ENCODE results near the gene ADGRV1.
"Not testable (repeated sequence)": the region's sequence is repeated elsewhere in the genome, so short reads cannot be mapped to it uniquely, and the experiment has no call there.

The ADGRV1 gene

DNA sequence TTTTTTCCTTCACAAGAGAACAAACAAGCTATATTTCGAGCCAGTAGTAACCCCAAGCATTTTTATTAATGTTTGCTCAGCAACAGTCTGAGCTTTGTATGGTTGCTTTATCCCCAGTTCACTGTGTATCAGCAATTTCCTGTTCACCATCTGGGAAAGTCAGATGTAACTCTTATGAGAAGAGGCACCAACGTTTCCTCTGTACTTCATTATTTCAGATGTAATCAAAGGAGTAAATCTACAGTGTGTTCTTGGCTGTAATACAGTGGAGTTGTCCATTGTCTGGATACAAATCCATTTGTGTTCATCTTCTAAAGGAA lies 484.3 kb downstream of the ADGRV1 start:
- DNase-seq, result no peak

- DNase-seq, result no peak
These were observed 489.5 kb downstream of the ADGRV1 start for GRCh38 chr5:91048073-91048472.

GRCh38 chr5:91049112-91049511 lies 490.5 kb downstream of the ADGRV1 start:
- DNase-seq, result no peak

GRCh38 chr5:91049800-91050199 lies 491.2 kb downstream of the ADGRV1 start:
- no peak for DNase-seq

GRCh38 chr5:91052411-91052810 lies 493.8 kb downstream of the ADGRV1 start:
- not testable (repeated sequence) for DNase-seq

- no peak for DNase-seq
These were observed 494.6 kb downstream of the ADGRV1 start for GRCh38 chr5:91052977-91053740.

DNA sequence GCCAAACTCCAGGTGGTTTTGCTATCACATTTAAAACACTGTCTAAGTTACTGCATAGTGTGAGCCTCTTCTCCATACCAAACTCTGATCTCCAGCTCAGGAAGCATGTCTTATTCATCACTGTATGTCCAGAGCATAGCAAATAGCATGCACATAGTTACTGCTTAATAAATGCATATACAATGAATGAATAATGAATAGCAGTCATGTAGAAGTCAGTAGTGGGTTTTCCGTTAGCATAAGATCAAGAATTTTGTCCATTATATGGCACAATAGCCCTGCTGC lies 495.1 kb downstream of the ADGRV1 start:
- no peak for DNase-seq

- no peak for DNase-seq
These were observed 499.6 kb downstream of the ADGRV1 start for GRCh38 chr5:91058155-91058554.

DNA sequence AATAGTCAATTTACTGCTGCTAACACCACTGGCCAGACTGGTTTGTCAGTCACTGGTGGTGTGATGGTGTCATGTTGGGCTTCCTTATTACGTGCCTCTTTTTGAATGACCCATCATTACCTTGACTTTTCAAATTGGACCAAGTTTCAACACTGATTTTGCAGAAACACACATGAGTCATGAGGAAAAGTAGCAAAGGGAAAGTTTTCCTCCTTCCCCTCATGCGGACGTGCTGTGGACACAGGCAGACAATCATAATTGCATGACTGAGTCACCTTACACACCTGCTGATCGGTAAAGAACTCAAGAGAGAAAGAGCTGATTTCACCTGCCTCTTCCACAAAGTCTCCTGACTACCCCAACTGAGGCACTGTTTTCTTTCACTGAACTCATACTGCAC lies 500.0 kb downstream of the ADGRV1 start:
- DNase-seq, result no peak

DNA sequence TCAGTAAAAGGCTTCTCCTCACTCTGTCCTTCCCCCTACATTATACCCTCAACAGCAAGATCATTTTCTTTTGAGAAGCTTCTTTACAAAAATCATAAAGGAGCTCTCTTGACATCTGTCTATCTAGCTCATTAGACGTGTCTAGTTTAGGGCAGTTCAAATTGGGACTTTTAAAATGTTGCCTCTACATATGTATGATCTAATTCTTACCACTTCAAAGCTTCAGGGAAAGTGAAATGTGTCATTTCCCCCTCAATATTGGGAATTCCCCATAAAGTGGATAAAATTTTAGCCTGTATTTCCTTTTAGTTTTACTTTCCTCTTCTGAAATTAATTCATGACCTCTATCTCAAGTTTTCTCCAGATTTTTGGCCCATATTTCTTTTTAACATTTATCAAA lies 500.8 kb downstream of the ADGRV1 start:
- DNase-seq, result no peak

DNA sequence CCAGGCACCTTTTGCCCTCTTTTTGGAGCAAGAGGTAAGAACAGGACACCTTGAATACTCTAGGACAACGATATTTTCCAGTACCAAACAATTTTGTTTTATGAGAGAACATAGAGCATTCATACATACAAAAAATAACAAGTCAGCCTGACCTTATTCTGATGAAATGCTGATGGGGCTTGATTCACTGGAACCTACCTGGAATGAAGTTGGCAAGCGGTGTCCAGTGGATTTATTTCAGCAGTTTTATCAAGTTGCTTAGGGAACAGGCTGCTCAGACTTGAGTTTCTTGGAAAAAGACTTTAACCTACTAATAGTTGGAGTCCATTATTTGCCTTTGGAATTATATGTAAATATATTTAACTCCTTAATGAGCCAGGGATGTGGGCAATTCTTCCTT lies 502.5 kb downstream of the ADGRV1 start:
- no peak for DNase-seq

- no peak for DNase-seq
These were observed 503.5 kb downstream of the ADGRV1 start for GRCh38 chr5:91061946-91062562.

GRCh38 chr5:91063098-91063690 lies 504.6 kb downstream of the ADGRV1 start:
- not testable (repeated sequence) for DNase-seq

DNA sequence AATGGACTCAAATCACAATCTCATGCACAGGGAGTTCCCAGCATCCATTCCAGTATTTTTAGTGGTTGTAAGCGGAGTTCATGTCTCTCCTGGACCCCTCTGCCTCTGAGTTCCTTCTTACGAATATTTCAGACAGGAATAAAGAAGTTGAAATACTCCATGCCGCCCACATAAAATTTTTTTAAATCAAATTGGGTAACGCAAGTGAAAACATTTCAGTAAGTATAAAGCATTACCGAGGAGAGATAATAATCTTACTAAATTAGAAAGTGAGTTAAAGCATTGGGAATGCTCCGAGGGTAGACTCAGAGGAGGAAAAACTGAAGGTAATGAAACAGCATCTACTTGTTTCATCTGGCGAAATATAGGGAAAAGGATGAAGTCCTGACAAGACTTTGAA lies 506.9 kb downstream of the ADGRV1 start:
- DNase-seq, result no peak

DNA sequence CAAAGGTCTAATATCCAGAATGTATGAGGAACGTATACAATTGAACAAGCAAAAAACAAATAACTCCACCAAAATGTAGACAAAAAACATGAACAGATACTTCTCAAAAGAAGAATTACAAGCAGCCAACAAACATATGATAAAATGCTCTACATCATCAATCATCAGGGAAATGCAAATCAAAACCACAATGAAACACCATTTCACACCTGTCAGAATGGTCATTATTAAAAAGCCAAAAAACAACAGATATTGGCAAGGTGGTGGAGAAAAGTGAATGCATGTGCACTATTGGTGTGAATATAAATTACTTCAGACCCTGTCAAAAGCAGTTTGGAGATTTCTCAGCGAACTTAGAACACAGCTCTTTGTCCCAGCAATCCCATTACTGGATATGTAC lies 510.8 kb downstream of the ADGRV1 start:
- DNase-seq, result no peak

- no peak for DNase-seq
These were observed 512.4 kb downstream of the ADGRV1 start for GRCh38 chr5:91070761-91071550.

- no peak for DNase-seq
These were observed 514.3 kb downstream of the ADGRV1 start for GRCh38 chr5:91072881-91073280.

DNA sequence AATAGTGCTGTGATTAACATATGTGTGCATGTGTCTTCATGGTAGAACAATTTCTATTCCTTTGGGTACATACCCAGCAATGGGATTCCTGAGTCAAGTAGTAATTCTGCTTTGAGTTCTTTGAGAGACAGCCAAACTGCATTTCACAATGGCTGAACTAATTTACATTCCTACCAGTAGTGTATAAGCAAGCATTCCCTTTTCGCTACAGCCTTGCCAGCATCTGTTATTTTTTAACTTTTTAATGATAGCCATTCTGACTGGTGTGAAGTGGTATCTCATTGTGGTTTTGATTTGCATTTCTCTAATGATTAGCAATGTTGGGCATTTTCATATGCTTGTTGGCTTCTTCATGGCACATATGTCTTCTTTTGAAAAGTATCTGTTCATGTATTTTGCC lies 516.0 kb downstream of the ADGRV1 start:
- DNase-seq, result no peak

DNA sequence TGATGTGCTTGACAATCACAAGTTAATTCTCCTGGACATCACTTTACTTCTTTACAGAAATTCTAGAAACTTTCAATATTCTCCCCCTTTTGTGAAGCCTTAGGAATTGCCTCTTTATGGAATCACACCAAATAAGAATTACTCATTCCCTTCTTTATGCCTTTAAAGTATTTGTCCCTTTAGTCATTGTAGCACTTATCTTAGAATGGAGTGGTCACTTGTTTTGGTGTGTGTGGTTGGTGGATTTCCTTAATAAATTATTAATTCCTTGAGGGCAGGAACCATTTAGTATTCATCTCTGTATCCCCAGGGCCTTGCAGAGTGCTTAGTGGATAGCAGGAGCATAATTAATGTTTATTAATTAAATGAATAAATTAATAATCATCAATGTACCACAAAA lies 517.5 kb downstream of the ADGRV1 start:
- DNase-seq, result no peak

DNA sequence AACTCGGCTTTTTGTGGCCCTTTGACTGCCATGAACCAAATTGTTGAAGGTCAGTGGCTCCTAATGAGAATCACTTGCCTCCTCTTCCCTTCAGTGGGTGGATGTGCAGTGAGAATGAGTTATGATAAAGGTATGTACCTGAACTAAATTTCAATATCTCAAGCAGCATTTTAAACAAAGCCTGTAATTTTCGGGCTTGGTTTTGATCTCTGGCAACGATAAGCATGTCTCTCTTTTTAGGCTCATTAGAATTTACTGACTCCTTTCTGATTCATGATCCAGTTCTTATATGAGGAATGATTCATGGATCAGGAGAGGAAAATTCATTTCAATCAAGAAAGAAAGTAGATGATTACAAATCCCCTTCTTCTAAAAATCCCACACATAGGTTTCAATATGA lies 519.0 kb downstream of the ADGRV1 start:
- no peak for DNase-seq

GRCh38 chr5:91079037-91079436 lies 520.4 kb downstream of the ADGRV1 start:
- no peak for DNase-seq

- DNase-seq, result no peak
These were observed 531.2 kb downstream of the ADGRV1 start for GRCh38 chr5:91089758-91090157.

- no peak for DNase-seq
These were observed 532.4 kb downstream of the ADGRV1 start for GRCh38 chr5:91090995-91091394.
